ENCODE results near the gene PBX1. TPM values are rescaled to one million over a fixed set of nuclear protein-coding genes. Genes with fewer than 3 reads are reported as not detected.
A peak's percentile ranks its signal among the peaks of the same experiment; 100 is the strongest.

The PBX1 gene
- total RNA-seq, 1 donor from 2014 or later = 719 TPM

GRCh38 chr1:164692420-164692819 is 133.4 kb downstream of the PBX1 start:
- H3K4me3 Mint-ChIP-seq = no peak overlapping the region
- H3K4me1 Mint-ChIP-seq = peaks cover 43% of the 10 kb centered on the region
- peak overlapping the region; percentile 51 for H3K27ac Mint-ChIP-seq
- TF ChIP-seq CTCF (IDR thresholded peaks at IDR 0.05; ENCODE audit: unreplicated experiment) = no peak
- H3K9me3 Mint-ChIP-seq = no peaks in the 10 kb centered on the region
- no peaks in the 10 kb centered on the region for H3K27me3 Mint-ChIP-seq (ENCODE audit: low read depth)
- peaks cover 3% of the 10 kb centered on the region for H3K36me3 Mint-ChIP-seq
- DNase-seq (ENCODE audit: low spot score in 2 of 2, unreplicated experiment in 2 of 2) = no peak

- Mint-ChIP-seq H3K27ac (no peak overlapping the region), H3K36me3 (peaks cover 1% of the 10 kb centered on the region), H3K4me3 (no peak overlapping the region), H3K27me3 (ENCODE audit: low read depth) (no peaks in the 10 kb centered on the region), H3K9me3 (no peaks in the 10 kb centered on the region), H3K4me1 (peaks cover 43% of the 10 kb centered on the region)
- no peak for DNase-seq (ENCODE audit: low spot score in 2 of 2, unreplicated experiment in 2 of 2)
- TF ChIP-seq CTCF (IDR thresholded peaks at IDR 0.05; ENCODE audit: unreplicated experiment) = no peak
These were observed 134.8 kb downstream of the PBX1 start for GRCh38 chr1:164693564-164694359.

GRCh38 chr1:164694505-164694904 is 135.5 kb downstream of the PBX1 start:
- Mint-ChIP-seq H3K4me1 (peaks cover 42% of the 10 kb centered on the region), H3K27ac (no peak overlapping the region), H3K27me3 (ENCODE audit: low read depth) (no peaks in the 10 kb centered on the region), H3K9me3 (no peaks in the 10 kb centered on the region), H3K36me3 (peaks cover 1% of the 10 kb centered on the region), H3K4me3 (no peak overlapping the region)
- DNase-seq (ENCODE audit: low spot score in 2 of 2, unreplicated experiment in 2 of 2) = no peak
- TF ChIP-seq CTCF (IDR thresholded peaks at IDR 0.05; ENCODE audit: unreplicated experiment) = no peak

GRCh38 chr1:164695956-164696665 is 137.1 kb downstream of the PBX1 start:
- no peak for TF ChIP-seq CTCF (IDR thresholded peaks at IDR 0.05; ENCODE audit: unreplicated experiment)
- Mint-ChIP-seq H3K4me3 (no peak overlapping the region), H3K27ac (no peak overlapping the region)

GRCh38 chr1:164699815-164700491 is 141.0 kb downstream of the PBX1 start:
- peaks cover 75% of the 10 kb centered on the region for H3K4me1 Mint-ChIP-seq
- no peaks in the 10 kb centered on the region for H3K27me3 Mint-ChIP-seq (ENCODE audit: low read depth)

More at GRCh38 chr1:164695956-164696665, 137.1 kb downstream of the PBX1 start:
- Mint-ChIP-seq H3K9me3 (no peaks in the 10 kb centered on the region), H3K4me1 (peaks cover 49% of the 10 kb centered on the region), H3K36me3 (peaks cover 1% of the 10 kb centered on the region), H3K27me3 (ENCODE audit: low read depth) (no peaks in the 10 kb centered on the region)
- DNase-seq (ENCODE audit: low spot score in 2 of 2, unreplicated experiment in 2 of 2) = no peak

More at GRCh38 chr1:164699815-164700491, 141.0 kb downstream of the PBX1 start:
- TF ChIP-seq CTCF (IDR thresholded peaks at IDR 0.05; ENCODE audit: unreplicated experiment) = no peak
- no peak for DNase-seq (ENCODE audit: low spot score in 2 of 2, unreplicated experiment in 2 of 2)
- no peak overlapping the region for H3K4me3 Mint-ChIP-seq
- peak overlapping the region; percentile 96 for H3K27ac Mint-ChIP-seq
- H3K9me3 Mint-ChIP-seq = no peaks in the 10 kb centered on the region
- no peaks in the 10 kb centered on the region for H3K36me3 Mint-ChIP-seq
